Liver (tissue), 3 donors: ENCODE measurements around the gene MT1A.

Source experiments
- EGR1 ChIP-seq, 2 donors: IDR thresholded peaks; 2 replicates each; pipeline ENCODE4 v1.6.1; 2016 to 2018; ENCODE audit warnings: antibody characterized with exemption in 2 of 2, low read depth in 2 of 2
- FOXA2 ChIP-seq: IDR thresholded peaks from 2 replicates; pipeline ENCODE4 v1.6.1; 2016; ENCODE audit warnings: antibody characterized with exemption
- GABPA ChIP-seq, 2 donors: IDR thresholded peaks in 1 of 2; conservative IDR thresholded peaks in 1 of 2; 2 replicates each; pipeline ENCODE4 v1.6.1; 2016; ENCODE audit warnings: antibody characterized with exemption in 2 of 2, mild to moderate bottlenecking in 1 of 2, moderate library complexity in 1 of 2
- HNF4A ChIP-seq, 2 donors: conservative IDR thresholded peaks; 2 replicates each; pipeline ENCODE4 v1.6.1; 2016; ENCODE audit warnings: antibody characterized with exemption in 2 of 2, mild to moderate bottlenecking in 2 of 2
- NR2F2 ChIP-seq: IDR thresholded peaks from 2 replicates; pipeline ENCODE4 v1.6.1; 2016; ENCODE audit warnings: antibody characterized with exemption
- RAD21 ChIP-seq, 2 donors: IDR thresholded peaks; 2 replicates each; pipeline ENCODE4 v1.6.1; 2016; ENCODE audit warnings: antibody characterized with exemption in 2 of 2, mild to moderate bottlenecking in 2 of 2
- TAF1 ChIP-seq: conservative IDR thresholded peaks from 2 replicates; pipeline ENCODE4 v1.6.1; 2016; ENCODE audit warnings: antibody characterized with exemption, mild to moderate bottlenecking
- TF ChIP-seq, protein P1 (sequence below): fragments of 150-350 bp; IDR thresholded peaks from 2 replicates; pipeline ENCODE4 v1.5.1; 2017; ENCODE audit warnings: improper control_type of control experiment, low read depth, low read length; ENCODE audit not compliant: missing input control
- TF ChIP-seq, protein P2 (sequence below): IDR thresholded peaks from 2 replicates; pipeline ENCODE4 v1.6.1; 2016; ENCODE audit warnings: antibody characterized with exemption
- TF ChIP-seq, protein P3 (sequence below): IDR thresholded peaks from 2 replicates; pipeline ENCODE4 v1.6.1; 2016; ENCODE audit warnings: antibody characterized with exemption
- donor health status: healthy.
- donor health status: healthy.

DNA sequence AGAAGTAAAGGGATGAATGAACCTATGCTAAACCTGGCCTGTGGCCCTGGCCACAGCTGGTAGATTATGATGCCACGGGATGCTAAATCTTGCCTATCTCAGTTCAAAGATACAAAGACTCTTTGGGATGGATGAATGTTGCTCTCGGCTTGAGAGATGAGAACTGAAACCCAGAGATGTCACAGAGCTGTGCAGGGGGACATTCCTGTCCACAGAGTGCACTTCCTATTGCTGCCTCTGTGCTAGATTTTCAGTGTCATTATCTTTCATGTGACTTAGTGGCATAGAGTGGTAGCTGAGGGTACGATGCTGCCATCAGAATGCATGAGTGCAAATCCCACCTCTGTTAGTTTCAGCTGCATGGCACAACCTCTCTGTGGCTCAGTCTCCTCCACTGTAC is 8.3 kb upstream of the MT1A start:
- TF ChIP-seq, protein P1, sequence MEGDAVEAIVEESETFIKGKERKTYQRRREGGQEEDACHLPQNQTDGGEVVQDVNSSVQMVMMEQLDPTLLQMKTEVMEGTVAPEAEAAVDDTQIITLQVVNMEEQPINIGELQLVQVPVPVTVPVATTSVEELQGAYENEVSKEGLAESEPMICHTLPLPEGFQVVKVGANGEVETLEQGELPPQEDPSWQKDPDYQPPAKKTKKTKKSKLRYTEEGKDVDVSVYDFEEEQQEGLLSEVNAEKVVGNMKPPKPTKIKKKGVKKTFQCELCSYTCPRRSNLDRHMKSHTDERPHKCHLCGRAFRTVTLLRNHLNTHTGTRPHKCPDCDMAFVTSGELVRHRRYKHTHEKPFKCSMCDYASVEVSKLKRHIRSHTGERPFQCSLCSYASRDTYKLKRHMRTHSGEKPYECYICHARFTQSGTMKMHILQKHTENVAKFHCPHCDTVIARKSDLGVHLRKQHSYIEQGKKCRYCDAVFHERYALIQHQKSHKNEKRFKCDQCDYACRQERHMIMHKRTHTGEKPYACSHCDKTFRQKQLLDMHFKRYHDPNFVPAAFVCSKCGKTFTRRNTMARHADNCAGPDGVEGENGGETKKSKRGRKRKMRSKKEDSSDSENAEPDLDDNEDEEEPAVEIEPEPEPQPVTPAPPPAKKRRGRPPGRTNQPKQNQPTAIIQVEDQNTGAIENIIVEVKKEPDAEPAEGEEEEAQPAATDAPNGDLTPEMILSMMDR, result no peak
- TF ChIP-seq GABPA (IDR thresholded peaks at IDR 0.05 in 1 of 2, conservative IDR thresholded peaks at IDR 0.05 in 1 of 2), result no peak
- TF ChIP-seq HNF4A (conservative IDR thresholded peaks at IDR 0.05), result no peak
- TF ChIP-seq, protein P2, sequence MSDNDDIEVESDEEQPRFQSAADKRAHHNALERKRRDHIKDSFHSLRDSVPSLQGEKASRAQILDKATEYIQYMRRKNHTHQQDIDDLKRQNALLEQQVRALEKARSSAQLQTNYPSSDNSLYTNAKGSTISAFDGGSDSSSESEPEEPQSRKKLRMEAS, result no peak
- TF ChIP-seq RAD21 (IDR thresholded peaks at IDR 0.05), result no peak
- no peak for TF ChIP-seq EGR1 (IDR thresholded peaks at IDR 0.05; ENCODE audit: low read depth in 2 of 2)
- TF ChIP-seq, protein P3, sequence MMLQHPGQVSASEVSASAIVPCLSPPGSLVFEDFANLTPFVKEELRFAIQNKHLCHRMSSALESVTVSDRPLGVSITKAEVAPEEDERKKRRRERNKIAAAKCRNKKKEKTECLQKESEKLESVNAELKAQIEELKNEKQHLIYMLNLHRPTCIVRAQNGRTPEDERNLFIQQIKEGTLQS, result no peak
- no peak for TF ChIP-seq FOXA2
- no peak for TF ChIP-seq TAF1
- no peak for TF ChIP-seq NR2F2
